GM12873 (cell line): Measurements from ENCODE around the gene CD84.

Source experiments
- TF ChIP-seq, protein P1 (sequence below): IDR thresholded peaks from 2 replicates; pipeline ENCODE4 v1.5.1; 2012; ENCODE audit warnings: low read depth, mild to moderate bottlenecking, moderate library complexity, low read length, control low read depth; ENCODE audit not compliant: insufficient read depth; ENCODE audit errors: missing control alignments

CD84 gene

GRCh38 chr1:160578525-160579191, 638 bp downstream of the CD84 start:
- TF ChIP-seq, protein P1, sequence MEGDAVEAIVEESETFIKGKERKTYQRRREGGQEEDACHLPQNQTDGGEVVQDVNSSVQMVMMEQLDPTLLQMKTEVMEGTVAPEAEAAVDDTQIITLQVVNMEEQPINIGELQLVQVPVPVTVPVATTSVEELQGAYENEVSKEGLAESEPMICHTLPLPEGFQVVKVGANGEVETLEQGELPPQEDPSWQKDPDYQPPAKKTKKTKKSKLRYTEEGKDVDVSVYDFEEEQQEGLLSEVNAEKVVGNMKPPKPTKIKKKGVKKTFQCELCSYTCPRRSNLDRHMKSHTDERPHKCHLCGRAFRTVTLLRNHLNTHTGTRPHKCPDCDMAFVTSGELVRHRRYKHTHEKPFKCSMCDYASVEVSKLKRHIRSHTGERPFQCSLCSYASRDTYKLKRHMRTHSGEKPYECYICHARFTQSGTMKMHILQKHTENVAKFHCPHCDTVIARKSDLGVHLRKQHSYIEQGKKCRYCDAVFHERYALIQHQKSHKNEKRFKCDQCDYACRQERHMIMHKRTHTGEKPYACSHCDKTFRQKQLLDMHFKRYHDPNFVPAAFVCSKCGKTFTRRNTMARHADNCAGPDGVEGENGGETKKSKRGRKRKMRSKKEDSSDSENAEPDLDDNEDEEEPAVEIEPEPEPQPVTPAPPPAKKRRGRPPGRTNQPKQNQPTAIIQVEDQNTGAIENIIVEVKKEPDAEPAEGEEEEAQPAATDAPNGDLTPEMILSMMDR = no peak

DNA sequence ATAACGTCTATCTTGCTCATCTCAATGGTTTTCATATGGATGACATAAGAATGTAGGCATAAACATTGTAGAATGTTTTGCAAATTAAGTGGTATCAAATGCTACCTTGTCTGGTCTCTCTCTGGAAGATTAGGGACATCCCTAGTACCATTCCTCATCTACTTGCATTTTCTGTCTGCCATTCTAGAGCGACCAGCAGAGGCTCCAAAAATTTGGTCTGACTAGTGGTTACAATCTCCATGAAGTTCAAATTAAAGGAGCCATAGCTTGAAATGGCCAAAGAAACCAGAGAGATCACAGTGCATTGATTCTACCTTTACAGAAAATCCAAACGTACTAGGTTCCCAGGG, 1.1 kb downstream of the CD84 start:
- TF ChIP-seq, protein P1 = no peak

- TF ChIP-seq, protein P1 = no peak
These were observed 1.6 kb downstream of the CD84 start for GRCh38 chr1:160577671-160578070.

GRCh38 chr1:160576884-160577283, 2.4 kb downstream of the CD84 start:
- TF ChIP-seq, protein P1 = no peak

GRCh38 chr1:160576390-160576789, 2.9 kb downstream of the CD84 start:
- TF ChIP-seq, protein P1 = no peak

- TF ChIP-seq, protein P1 = no peak
These were observed 4.1 kb downstream of the CD84 start for GRCh38 chr1:160575112-160575664.

DNA sequence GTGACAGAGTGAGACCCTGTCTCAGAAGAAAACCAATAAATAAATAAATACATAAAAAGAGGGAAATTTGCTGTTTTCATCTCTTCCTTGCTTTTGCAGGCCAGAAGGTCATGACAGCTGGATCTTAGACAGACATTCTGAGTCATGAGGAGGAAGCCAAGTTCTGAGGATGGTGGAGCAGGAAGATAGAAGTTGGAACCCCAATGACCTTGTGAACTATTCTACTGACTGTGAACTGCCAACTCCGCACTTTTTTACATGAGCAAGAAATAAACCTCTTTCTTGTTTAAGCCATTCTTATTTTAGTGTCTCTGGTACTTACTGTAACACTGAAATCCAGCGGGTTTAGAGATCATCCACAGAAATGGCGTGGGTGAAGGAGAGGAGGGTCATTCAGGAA, 8.5 kb downstream of the CD84 start:
- TF ChIP-seq, protein P1 = no peak
